Brain pericyte (primary cell): ENCODE measurements around the gene TACR1.
"Not testable (repeated sequence)": the region's sequence is repeated elsewhere in the genome, so short reads cannot be mapped to it uniquely, and the experiment has no call there.

Experiments used
- DNase-seq: peaks from one replicate; pipeline ENCODE4 v3.0.0-alpha.2; 2012; ENCODE audit warnings: low read depth, low spot score

The TACR1 gene

GRCh38 chr2:75199428-75200011 lies at the start of gene TACR1:
Gene TACR1 (minus strand): TSS chr2:75199520. CDS start chr2:75198934, 586 bp downstream.
- no peak for DNase-seq

GRCh38 chr2:75248581-75248980 lies 49.3 kb upstream of the TACR1 start:
- not testable (repeated sequence) for DNase-seq

GRCh38 chr2:75246441-75247167 lies 47.3 kb upstream of the TACR1 start:
- DNase-seq, result no peak

GRCh38 chr2:75243219-75243618 lies 43.9 kb upstream of the TACR1 start:
- no peak for DNase-seq

GRCh38 chr2:75241696-75242095 lies 42.4 kb upstream of the TACR1 start:
- DNase-seq, result no peak

GRCh38 chr2:75238670-75239330 lies 39.5 kb upstream of the TACR1 start:
- no peak for DNase-seq

- DNase-seq, result no peak
These were observed 38.0 kb upstream of the TACR1 start for GRCh38 chr2:75237296-75237695.

- no peak for DNase-seq
These were observed 34.6 kb upstream of the TACR1 start for GRCh38 chr2:75233965-75234364.

- no peak for DNase-seq
These were observed 27.3 kb upstream of the TACR1 start for GRCh38 chr2:75226617-75227016.

GRCh38 chr2:75226099-75226498 lies 26.8 kb upstream of the TACR1 start:
- DNase-seq, result no peak

- DNase-seq, result no peak
These were observed 25.3 kb upstream of the TACR1 start for GRCh38 chr2:75224636-75225094.

GRCh38 chr2:75222527-75222926 lies 23.2 kb upstream of the TACR1 start:
- DNase-seq, result no peak

- DNase-seq, result no peak
These were observed 22.5 kb upstream of the TACR1 start for GRCh38 chr2:75221862-75222261.

- not testable (repeated sequence) for DNase-seq
These were observed 19.9 kb upstream of the TACR1 start for GRCh38 chr2:75219213-75219612.

GRCh38 chr2:75211266-75211770 lies 12.0 kb upstream of the TACR1 start:
- DNase-seq, result no peak

GRCh38 chr2:75210409-75210808 lies 11.1 kb upstream of the TACR1 start:
- DNase-seq, result no peak

GRCh38 chr2:75208738-75209137 lies 9.4 kb upstream of the TACR1 start:
- DNase-seq, result no peak

- DNase-seq, result no peak
These were observed 5.5 kb upstream of the TACR1 start for GRCh38 chr2:75204833-75205232.

- no peak for DNase-seq
These were observed 3.0 kb upstream of the TACR1 start for GRCh38 chr2:75202359-75202758.

- no peak for DNase-seq
These were observed 1.1 kb upstream of the TACR1 start for GRCh38 chr2:75200140-75201096.

GRCh38 chr2:75195076-75195691 lies 4.1 kb downstream of the TACR1 start:
- DNase-seq, result no peak
